Ascending aorta (tissue), 2 donors: ENCODE data around the gene CASP7. TPM values are rescaled to one million over a fixed set of nuclear protein-coding genes. Genes with fewer than 3 reads are reported as not detected.

Source experiments
- DNase-seq, 2 donors: peaks; one replicate each; pipeline ENCODE4 v3.0.0-alpha.2; 2019; ENCODE audit warnings: low spot score in 2 of 2
- H3K27ac ChIP-seq, 2 donors: fragments of 200-600 bp; sonication (generic); one replicate each; pipeline ENCODE4 v1.5.1; 2016 to 2017; ENCODE audit warnings: mild to moderate bottlenecking in 1 of 2
- H3K27me3 ChIP-seq: fragments of 200-600 bp; sonication (generic); one replicate; pipeline ENCODE4 v1.5.1; 2017
- H3K36me3 ChIP-seq, 2 donors: fragments of 200-600 bp; sonication (generic); one replicate each; pipeline ENCODE4 v1.5.1; 2016
- H3K4me1 ChIP-seq, 2 donors: fragments of 200-600 bp; sonication (generic); one replicate each; pipeline ENCODE4 v1.5.1; 2016 to 2017; ENCODE audit warnings: mild to moderate bottlenecking in 1 of 2
- H3K4me3 ChIP-seq, 2 donors: fragments of 200-600 bp; sonication (generic); one replicate each; pipeline ENCODE4 v1.5.1; 2016 to 2017; ENCODE audit warnings: mild to moderate bottlenecking in 1 of 2
- H3K9me3 ChIP-seq, 2 donors: fragments of 200-600 bp; sonication (generic); one replicate each; pipeline ENCODE4 v1.5.1; 2016
- CTCF ChIP-seq, 3 experiments: fragments of 200-600 bp in 2 of 3; fragments of 450-650 bp in 1 of 3; sonication (generic) in 2 of 3; IDR thresholded peaks; one replicate each; pipeline ENCODE4 v1.5.1; 2016 to 2019; ENCODE audit warnings: antibody characterized with exemption in 3 of 3, mild to moderate bottlenecking in 1 of 3, moderate library complexity in 1 of 3
- intact Hi-C: fragments of 100-400 bp; cut with DNase I; formaldehyde crosslinking; loops from one replicate; pipeline ENCODE4 v1.15.1; 2023
- total RNA-seq: library from RNA; depleted of rRNA; stranded (reverse); fragments of >200 nt; gene quantifications from one replicate; pipeline ENCODE4 v1.1.0, GENCODE V29; 2016

Gene CASP7
- total RNA-seq, 1 donor from 2014 or later: 27.2 TPM

- intact Hi-C loops: no loop called here
- H3K36me3 ChIP-seq: no peaks in the 10 kb centered on the region
- DNase-seq: no peak
- no peak overlapping the region for H3K27ac ChIP-seq
- H3K4me3 ChIP-seq: no peak overlapping the region
- no peaks in the 10 kb centered on the region for H3K9me3 ChIP-seq
- H3K27me3 ChIP-seq: no peaks in the 10 kb centered on the region
- H3K4me1 ChIP-seq: no peaks in the 10 kb centered on the region
- TF ChIP-seq CTCF (IDR thresholded peaks at IDR 0.05): no peak
Observed at GRCh38 chr10:113739031-113739430, 59.3 kb downstream of the CASP7 start.

- H3K27me3 ChIP-seq: no peaks in the 10 kb centered on the region
- H3K36me3 ChIP-seq: no peaks in the 10 kb centered on the region
- H3K4me3 ChIP-seq: no peak overlapping the region
- H3K4me1 ChIP-seq: no peaks in the 10 kb centered on the region
- intact Hi-C loops: no loop called here
- H3K9me3 ChIP-seq: no peaks in the 10 kb centered on the region
- DNase-seq: no peak
- TF ChIP-seq CTCF (IDR thresholded peaks at IDR 0.05): no peak
- H3K27ac ChIP-seq: no peak overlapping the region
Observed at GRCh38 chr10:113739577-113739976, 59.9 kb downstream of the CASP7 start.

GRCh38 chr10:113740850-113741249 is 61.1 kb downstream of the CASP7 start:
- intact Hi-C loops: no loop called here
- H3K27me3 ChIP-seq: no peaks in the 10 kb centered on the region
- H3K9me3 ChIP-seq: no peaks in the 10 kb centered on the region
- no peak for DNase-seq
- H3K4me1 ChIP-seq: no peaks in the 10 kb centered on the region
- H3K27ac ChIP-seq: no peak overlapping the region
- H3K4me3 ChIP-seq: no peak overlapping the region
- TF ChIP-seq CTCF (IDR thresholded peaks at IDR 0.05): no peak
- H3K36me3 ChIP-seq: no peaks in the 10 kb centered on the region

- TF ChIP-seq CTCF (IDR thresholded peaks at IDR 0.05): no peak
- Histone ChIP-seq H3K36me3 (no peaks in the 10 kb centered on the region), H3K27ac (no peak overlapping the region), H3K27me3 (no peaks in the 10 kb centered on the region), H3K4me1 (no peaks in the 10 kb centered on the region), H3K4me3 (no peak overlapping the region), H3K9me3 (no peaks in the 10 kb centered on the region)
- intact Hi-C loops: no loop called here
- DNase-seq: no peak
Observed at GRCh38 chr10:113742466-113742865, 62.8 kb downstream of the CASP7 start.

- no peak for DNase-seq
- H3K4me3 ChIP-seq: no peak overlapping the region
- H3K27me3 ChIP-seq: no peaks in the 10 kb centered on the region
- H3K9me3 ChIP-seq: no peaks in the 10 kb centered on the region
- no peak for TF ChIP-seq CTCF (IDR thresholded peaks at IDR 0.05)
- no peaks in the 10 kb centered on the region for H3K4me1 ChIP-seq
- H3K36me3 ChIP-seq: no peaks in the 10 kb centered on the region
- intact Hi-C loops: no loop called here
- H3K27ac ChIP-seq: no peak overlapping the region
Observed at GRCh38 chr10:113743594-113743993, 63.9 kb downstream of the CASP7 start.

DNA sequence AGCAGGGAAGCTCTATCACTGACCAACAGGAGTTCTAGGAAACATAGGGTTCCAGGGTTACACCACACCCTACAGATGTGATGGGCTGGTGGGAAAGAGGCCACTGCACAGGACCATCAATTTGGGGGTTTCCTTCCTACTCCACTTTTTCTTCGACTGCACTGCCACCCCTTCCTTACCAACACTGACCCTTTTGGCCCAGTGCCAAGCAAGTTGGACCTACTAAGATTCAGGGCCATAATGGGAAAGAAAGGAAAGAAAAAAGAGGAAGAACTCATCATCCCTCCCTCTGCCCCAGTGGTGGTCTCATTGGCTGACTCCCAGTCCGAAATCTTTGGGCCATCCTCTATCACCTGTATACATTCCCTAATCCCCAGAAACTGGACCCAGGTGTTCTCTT is 65.7 kb downstream of the CASP7 start:
- Histone ChIP-seq H3K4me1 (no peaks in the 10 kb centered on the region), H3K27me3 (no peaks in the 10 kb centered on the region), H3K27ac (no peak overlapping the region), H3K4me3 (no peak overlapping the region), H3K9me3 (no peaks in the 10 kb centered on the region), H3K36me3 (no peaks in the 10 kb centered on the region)
- no peak for TF ChIP-seq CTCF (IDR thresholded peaks at IDR 0.05)
- no peak for DNase-seq
- intact Hi-C loops: no loop called here
